ENCODE measurements around the gene TBC1D24. TPM values are rescaled to one million over a fixed set of nuclear protein-coding genes. Genes with fewer than 3 reads are reported as not detected.

The TBC1D24 gene
- total and polyA plus RNA-seq, 9 of the 15 experiments (the other 6 are each of a cell fraction or from before 2014, with no cell fraction given): 1.7 to 22.6 (median 7.2) TPM

DNA sequence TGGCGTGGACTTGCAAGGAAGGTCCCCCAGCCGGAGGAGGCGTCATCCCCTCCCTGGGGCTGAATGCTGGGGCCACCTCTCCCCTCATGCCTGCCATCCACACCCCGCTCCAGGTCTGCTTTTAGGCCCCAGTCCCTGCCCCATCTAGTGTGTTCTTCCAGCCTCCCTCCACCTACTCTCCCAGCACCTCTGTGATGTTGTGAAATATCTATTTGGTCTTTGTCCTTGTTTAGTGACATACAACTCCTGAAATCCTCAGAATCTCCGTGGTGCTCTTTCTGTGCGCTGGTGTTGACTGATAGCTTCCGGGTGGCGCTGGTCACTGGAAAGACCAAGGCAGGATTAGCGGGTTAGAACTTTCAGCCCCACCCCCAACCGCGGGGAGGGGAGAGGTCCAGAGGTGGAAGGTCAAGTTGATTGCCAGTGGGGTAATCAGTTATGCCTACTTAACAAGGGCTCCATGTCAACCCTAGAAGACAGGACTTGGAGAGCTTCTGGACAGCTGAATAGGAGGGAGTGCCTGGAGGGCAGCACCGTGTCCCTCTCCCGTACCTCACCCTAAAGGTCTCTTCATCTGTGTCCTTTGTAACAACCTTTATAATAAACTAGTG, 10.1 kb downstream of the TBC1D24 start (continued):
- 0 out of 2 replicates have a peak, but pooled peaks have one; percentile 14 for TF ChIP-seq CTBP1 (IDR thresholded peaks at IDR 0.05; ENCODE audit: borderline replicate concordance)
- TF ChIP-seq, protein P1, sequence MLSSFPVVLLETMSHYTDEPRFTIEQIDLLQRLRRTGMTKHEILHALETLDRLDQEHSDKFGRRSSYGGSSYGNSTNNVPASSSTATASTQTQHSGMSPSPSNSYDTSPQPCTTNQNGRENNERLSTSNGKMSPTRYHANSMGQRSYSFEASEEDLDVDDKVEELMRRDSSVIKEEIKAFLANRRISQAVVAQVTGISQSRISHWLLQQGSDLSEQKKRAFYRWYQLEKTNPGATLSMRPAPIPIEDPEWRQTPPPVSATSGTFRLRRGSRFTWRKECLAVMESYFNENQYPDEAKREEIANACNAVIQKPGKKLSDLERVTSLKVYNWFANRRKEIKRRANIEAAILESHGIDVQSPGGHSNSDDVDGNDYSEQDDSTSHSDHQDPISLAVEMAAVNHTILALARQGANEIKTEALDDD (IDR thresholded peaks at IDR 0.05): peak; percentile 87
- no peak for TF ChIP-seq PHB (CRISPR knock-in tag; IDR thresholded peaks at IDR 0.05)
- peak in 1 of 2 experiments; percentile 46; a peak in 1 of 4 replicates for TF ChIP-seq RCOR1 (IDR thresholded peaks at IDR 0.05; ENCODE audit: borderline replicate concordance in 1 of 2, low read depth in 2 of 2, low read length in 2 of 2)
- TF ChIP-seq, protein P2, sequence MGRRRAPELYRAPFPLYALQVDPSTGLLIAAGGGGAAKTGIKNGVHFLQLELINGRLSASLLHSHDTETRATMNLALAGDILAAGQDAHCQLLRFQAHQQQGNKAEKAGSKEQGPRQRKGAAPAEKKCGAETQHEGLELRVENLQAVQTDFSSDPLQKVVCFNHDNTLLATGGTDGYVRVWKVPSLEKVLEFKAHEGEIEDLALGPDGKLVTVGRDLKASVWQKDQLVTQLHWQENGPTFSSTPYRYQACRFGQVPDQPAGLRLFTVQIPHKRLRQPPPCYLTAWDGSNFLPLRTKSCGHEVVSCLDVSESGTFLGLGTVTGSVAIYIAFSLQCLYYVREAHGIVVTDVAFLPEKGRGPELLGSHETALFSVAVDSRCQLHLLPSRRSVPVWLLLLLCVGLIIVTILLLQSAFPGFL (CRISPR knock-in tag; IDR thresholded peaks at IDR 0.05): no peak
- TF ChIP-seq HNRNPL (IDR thresholded peaks at IDR 0.05; ENCODE audit: low read depth, low read length): no peak
- no peak for TF ChIP-seq NFXL1 (CRISPR knock-in tag; IDR thresholded peaks at IDR 0.05)
- TF ChIP-seq, protein P3, sequence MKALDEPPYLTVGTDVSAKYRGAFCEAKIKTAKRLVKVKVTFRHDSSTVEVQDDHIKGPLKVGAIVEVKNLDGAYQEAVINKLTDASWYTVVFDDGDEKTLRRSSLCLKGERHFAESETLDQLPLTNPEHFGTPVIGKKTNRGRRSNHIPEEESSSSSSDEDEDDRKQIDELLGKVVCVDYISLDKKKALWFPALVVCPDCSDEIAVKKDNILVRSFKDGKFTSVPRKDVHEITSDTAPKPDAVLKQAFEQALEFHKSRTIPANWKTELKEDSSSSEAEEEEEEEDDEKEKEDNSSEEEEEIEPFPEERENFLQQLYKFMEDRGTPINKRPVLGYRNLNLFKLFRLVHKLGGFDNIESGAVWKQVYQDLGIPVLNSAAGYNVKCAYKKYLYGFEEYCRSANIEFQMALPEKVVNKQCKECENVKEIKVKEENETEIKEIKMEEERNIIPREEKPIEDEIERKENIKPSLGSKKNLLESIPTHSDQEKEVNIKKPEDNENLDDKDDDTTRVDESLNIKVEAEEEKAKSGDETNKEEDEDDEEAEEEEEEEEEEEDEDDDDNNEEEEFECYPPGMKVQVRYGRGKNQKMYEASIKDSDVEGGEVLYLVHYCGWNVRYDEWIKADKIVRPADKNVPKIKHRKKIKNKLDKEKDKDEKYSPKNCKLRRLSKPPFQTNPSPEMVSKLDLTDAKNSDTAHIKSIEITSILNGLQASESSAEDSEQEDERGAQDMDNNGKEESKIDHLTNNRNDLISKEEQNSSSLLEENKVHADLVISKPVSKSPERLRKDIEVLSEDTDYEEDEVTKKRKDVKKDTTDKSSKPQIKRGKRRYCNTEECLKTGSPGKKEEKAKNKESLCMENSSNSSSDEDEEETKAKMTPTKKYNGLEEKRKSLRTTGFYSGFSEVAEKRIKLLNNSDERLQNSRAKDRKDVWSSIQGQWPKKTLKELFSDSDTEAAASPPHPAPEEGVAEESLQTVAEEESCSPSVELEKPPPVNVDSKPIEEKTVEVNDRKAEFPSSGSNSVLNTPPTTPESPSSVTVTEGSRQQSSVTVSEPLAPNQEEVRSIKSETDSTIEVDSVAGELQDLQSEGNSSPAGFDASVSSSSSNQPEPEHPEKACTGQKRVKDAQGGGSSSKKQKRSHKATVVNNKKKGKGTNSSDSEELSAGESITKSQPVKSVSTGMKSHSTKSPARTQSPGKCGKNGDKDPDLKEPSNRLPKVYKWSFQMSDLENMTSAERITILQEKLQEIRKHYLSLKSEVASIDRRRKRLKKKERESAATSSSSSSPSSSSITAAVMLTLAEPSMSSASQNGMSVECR (CRISPR knock-in tag; IDR thresholded peaks at IDR 0.05): no peak
- peak; percentile 54; the same call in 1 of the 2 replicates for TF ChIP-seq HDAC2 (IDR thresholded peaks at IDR 0.05)
- no peak for TF ChIP-seq ERF (CRISPR knock-in tag; IDR thresholded peaks at IDR 0.05)
- TF ChIP-seq MTA2 (IDR thresholded peaks at IDR 0.05; ENCODE audit: low read depth): no peak
- TF ChIP-seq DPF2 (IDR thresholded peaks at IDR 0.05): peak; percentile 62
- TF ChIP-seq, protein P4, sequence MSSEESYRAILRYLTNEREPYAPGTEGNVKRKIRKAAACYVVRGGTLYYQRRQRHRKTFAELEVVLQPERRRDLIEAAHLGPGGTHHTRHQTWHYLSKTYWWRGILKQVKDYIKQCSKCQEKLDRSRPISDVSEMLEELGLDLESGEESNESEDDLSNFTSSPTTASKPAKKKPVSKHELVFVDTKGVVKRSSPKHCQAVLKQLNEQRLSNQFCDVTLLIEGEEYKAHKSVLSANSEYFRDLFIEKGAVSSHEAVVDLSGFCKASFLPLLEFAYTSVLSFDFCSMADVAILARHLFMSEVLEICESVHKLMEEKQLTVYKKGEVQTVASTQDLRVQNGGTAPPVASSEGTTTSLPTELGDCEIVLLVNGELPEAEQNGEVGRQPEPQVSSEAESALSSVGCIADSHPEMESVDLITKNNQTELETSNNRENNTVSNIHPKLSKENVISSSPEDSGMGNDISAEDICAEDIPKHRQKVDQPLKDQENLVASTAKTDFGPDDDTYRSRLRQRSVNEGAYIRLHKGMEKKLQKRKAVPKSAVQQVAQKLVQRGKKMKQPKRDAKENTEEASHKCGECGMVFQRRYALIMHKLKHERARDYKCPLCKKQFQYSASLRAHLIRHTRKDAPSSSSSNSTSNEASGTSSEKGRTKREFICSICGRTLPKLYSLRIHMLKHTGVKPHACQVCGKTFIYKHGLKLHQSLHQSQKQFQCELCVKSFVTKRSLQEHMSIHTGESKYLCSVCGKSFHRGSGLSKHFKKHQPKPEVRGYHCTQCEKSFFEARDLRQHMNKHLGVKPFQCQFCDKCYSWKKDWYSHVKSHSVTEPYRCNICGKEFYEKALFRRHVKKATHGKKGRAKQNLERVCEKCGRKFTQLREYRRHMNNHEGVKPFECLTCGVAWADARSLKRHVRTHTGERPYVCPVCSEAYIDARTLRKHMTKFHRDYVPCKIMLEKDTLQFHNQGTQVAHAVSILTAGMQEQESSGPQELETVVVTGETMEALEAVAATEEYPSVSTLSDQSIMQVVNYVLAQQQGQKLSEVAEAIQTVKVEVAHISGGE (CRISPR knock-in tag; IDR thresholded peaks at IDR 0.05): peak in 1 of 3 experiments; percentile 24; a peak in 1 of 6 replicates
- no peak for TF ChIP-seq COPS2 (conservative IDR thresholded peaks at IDR 0.05)
- TF ChIP-seq ZNF263 (CRISPR knock-in tag; IDR thresholded peaks at IDR 0.05; ENCODE audit: borderline replicate concordance): no peak
- TF ChIP-seq ZNF444 (CRISPR knock-in tag; IDR thresholded peaks at IDR 0.05): no peak
- TF ChIP-seq, protein P5, sequence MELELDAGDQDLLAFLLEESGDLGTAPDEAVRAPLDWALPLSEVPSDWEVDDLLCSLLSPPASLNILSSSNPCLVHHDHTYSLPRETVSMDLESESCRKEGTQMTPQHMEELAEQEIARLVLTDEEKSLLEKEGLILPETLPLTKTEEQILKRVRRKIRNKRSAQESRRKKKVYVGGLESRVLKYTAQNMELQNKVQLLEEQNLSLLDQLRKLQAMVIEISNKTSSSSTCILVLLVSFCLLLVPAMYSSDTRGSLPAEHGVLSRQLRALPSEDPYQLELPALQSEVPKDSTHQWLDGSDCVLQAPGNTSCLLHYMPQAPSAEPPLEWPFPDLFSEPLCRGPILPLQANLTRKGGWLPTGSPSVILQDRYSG (tag; conservative IDR thresholded peaks at IDR 0.05; ENCODE audit: low read depth): no peak
